IMR-90 (cell line): ENCODE results near the gene JKAMP. TPM values are rescaled to one million over a fixed set of nuclear protein-coding genes. Genes with fewer than 3 reads are reported as not detected.

Source experiments
- ATAC-seq: fragments of 200-7000 bp; cut with Tn5 transposase; 2 replicates; pipeline ENCODE4 v1.9.1; 2020; ENCODE audit warnings: low read depth, mild to moderate bottlenecking, moderate library complexity
- BruUV-seq: library from RNA; stranded (reverse); fragments of 400-500 nt; replicated peaks from 2 replicates; lab custom pipeline; 2021; lab: Mats Ljungman, UMichigan
- CTCF ChIA-PET: fragments of 300-600 bp; formaldehyde crosslinking; extraction: SDS; loops from one replicate; lab custom pipeline; 2021; ENCODE audit warnings: antibody characterized with exemption; lab: Yijun Ruan, JAX
- POLR2A ChIA-PET: fragments of 300-600 bp; sonication (Branson Sonifier 250); formaldehyde crosslinking; loops from one replicate; lab custom pipeline; 2022; ENCODE audit warnings: antibody characterized with exemption; ENCODE audit not compliant: unreplicated experiment; lab: Charles Lee
- DNase-seq: peaks from one replicate; pipeline ENCODE4 v3.0.0; 2013
- H2AFZ ChIP-seq: replicated peaks from 2 replicates; pipeline ENCODE3; 2013; ENCODE audit warnings: low read length, mild to moderate bottlenecking; ENCODE audit not compliant: poor library complexity
- H2AK5ac ChIP-seq: 2 replicates; pipeline ENCODE4 v1.6.1; 2013; ENCODE audit warnings: low read depth, low read length, inconsistent platforms
- H2AK9ac ChIP-seq: replicated peaks from 2 replicates; pipeline ENCODE3; 2013; ENCODE audit warnings: mild to moderate bottlenecking, low read depth, low read length, moderate library complexity; ENCODE audit not compliant: poor library complexity
- H2BK120ac ChIP-seq: 2 replicates; pipeline ENCODE4 v1.6.1; 2013; ENCODE audit warnings: low read depth, low read length, inconsistent platforms
- H2BK15ac ChIP-seq: 3 replicates; pipeline ENCODE4 v1.6.1; 2013; ENCODE audit warnings: low read depth, low read length, inconsistent platforms
- H2BK20ac ChIP-seq: 2 replicates; pipeline ENCODE4 v1.6.1; 2013; ENCODE audit warnings: low read depth, mild to moderate bottlenecking, inconsistent platforms, low read length, moderate library complexity
- H2BK5ac ChIP-seq: 2 replicates; pipeline ENCODE4 v1.6.1; 2013; ENCODE audit warnings: mild to moderate bottlenecking, low read depth, low read length, inconsistent platforms; ENCODE audit not compliant: poor library complexity, severe bottlenecking
- H3K14ac ChIP-seq: replicated peaks from 2 replicates; pipeline ENCODE4 v1.6.1; 2013; ENCODE audit warnings: low read depth, low read length, inconsistent platforms
- H3K18ac ChIP-seq: 2 replicates; pipeline ENCODE4 v1.6.1; 2013; ENCODE audit warnings: low read depth, low read length, control low read depth
- H3K23ac ChIP-seq: 2 replicates; pipeline ENCODE4 v1.6.1; 2013; ENCODE audit warnings: low read depth, low read length, inconsistent platforms
- H3K27ac ChIP-seq: 2 replicates; pipeline ENCODE4 v1.5.1; 2013; ENCODE audit warnings: mild to moderate bottlenecking, control low read depth, low read length; ENCODE audit not compliant: insufficient read depth
- H3K27me3 ChIP-seq: 2 replicates; pipeline ENCODE4 v1.6.1; 2013; ENCODE audit warnings: low read length; ENCODE audit not compliant: control insufficient read depth, insufficient read depth
- H3K36me3 ChIP-seq: 2 replicates; pipeline ENCODE4 v1.6.1; 2013; ENCODE audit warnings: low read length, mixed read lengths; ENCODE audit not compliant: control insufficient read depth, insufficient read depth
- H3K4ac ChIP-seq: 2 replicates; pipeline ENCODE4 v1.6.1; 2013; ENCODE audit warnings: low read depth, low read length, inconsistent platforms
- H3K4me1 ChIP-seq: 2 replicates; pipeline ENCODE4 v1.6.1; 2013; ENCODE audit warnings: low read length, mixed read lengths; ENCODE audit not compliant: control insufficient read depth, insufficient read depth
- H3K4me2 ChIP-seq: 2 replicates; pipeline ENCODE4 v1.6.1; 2013; ENCODE audit warnings: low read depth, mild to moderate bottlenecking, control low read depth, low read length, moderate library complexity
- H3K4me3 ChIP-seq: 2 replicates; pipeline ENCODE4 v1.5.1; 2013; ENCODE audit warnings: low read depth, mild to moderate bottlenecking, control low read depth, low read length, moderate library complexity; ENCODE audit not compliant: insufficient read depth
- H3K56ac ChIP-seq: 2 replicates; pipeline ENCODE4 v1.6.1; 2013; ENCODE audit warnings: low read length, inconsistent platforms; ENCODE audit not compliant: insufficient read depth; ENCODE audit errors: extremely low read depth
- H3K79me1 ChIP-seq, 2 experiments: 2 replicates each; pipeline ENCODE4 v1.6.1; 2013; ENCODE audit warnings: low read length in 2 of 2, inconsistent platforms in 1 of 2, low read depth in 1 of 2
- H3K9ac ChIP-seq: 2 replicates; pipeline ENCODE4 v1.6.1; 2013; ENCODE audit warnings: low read depth, low read length, control low read depth
- H3K9me1 ChIP-seq: 2 replicates; pipeline ENCODE4 v1.6.1; 2013; ENCODE audit warnings: low read length, inconsistent platforms; ENCODE audit not compliant: insufficient read depth
- H3K9me3 ChIP-seq: 2 replicates; pipeline ENCODE4 v1.6.1; 2013; ENCODE audit warnings: low read length; ENCODE audit not compliant: control insufficient read depth, insufficient read depth
- H4K20me1 ChIP-seq: 2 replicates; pipeline ENCODE4 v1.6.1; 2013; ENCODE audit warnings: low read length, inconsistent platforms; ENCODE audit not compliant: insufficient read depth
- H4K5ac ChIP-seq: 2 replicates; pipeline ENCODE4 v1.6.1; 2013; ENCODE audit warnings: mild to moderate bottlenecking, low read depth, low read length, control low read depth
- H4K8ac ChIP-seq, 2 experiments: 2 replicates each; pipeline ENCODE4 v1.6.1; 2013; ENCODE audit warnings: low read depth in 2 of 2, low read length in 2 of 2, control low read depth in 1 of 2, inconsistent platforms in 1 of 2
- H4K91ac ChIP-seq: 2 replicates; pipeline ENCODE4 v1.6.1; 2013; ENCODE audit warnings: low read depth, low read length, inconsistent platforms; ENCODE audit not compliant: insufficient read depth
- BHLHE40 ChIP-seq: fragments of 150-350 bp; IDR thresholded peaks from 2 replicates; pipeline ENCODE4 v1.6.1; 2016; ENCODE audit warnings: mild to moderate bottlenecking, low read depth, low read length
- CEBPB ChIP-seq: IDR thresholded peaks from 2 replicates; pipeline ENCODE4 v1.6.1; 2012; ENCODE audit warnings: low read depth, low read length, improper control_type of control experiment
- CHD1 ChIP-seq: IDR thresholded peaks from 2 replicates; pipeline ENCODE4 v1.6.1; 2012; ENCODE audit warnings: low read depth, low read length, improper control_type of control experiment
- CTCF ChIP-seq: conservative IDR thresholded peaks from 2 replicates; pipeline ENCODE4 v1.5.1; 2012; ENCODE audit warnings: mild to moderate bottlenecking, low read depth, low read length, improper control_type of control experiment
- ELK1 ChIP-seq: fragments of 150-350 bp; IDR thresholded peaks from 2 replicates; pipeline ENCODE4 v1.6.1; 2016; ENCODE audit warnings: low read depth, mild to moderate bottlenecking, low read length, moderate library complexity, borderline replicate concordance
- FOS ChIP-seq: fragments of 150-350 bp; IDR thresholded peaks from 2 replicates; pipeline ENCODE4 v1.6.1; 2016; ENCODE audit warnings: low read depth, low read length
- MAFK ChIP-seq: IDR thresholded peaks from 2 replicates; pipeline ENCODE4 v1.6.1; 2012; ENCODE audit warnings: low read depth, low read length, improper control_type of control experiment
- MAZ ChIP-seq: IDR thresholded peaks from 2 replicates; pipeline ENCODE4 v1.6.1; 2012; ENCODE audit warnings: low read depth, mild to moderate bottlenecking, low read length, improper control_type of control experiment, moderate library complexity, borderline replicate concordance
- MXI1 ChIP-seq: IDR thresholded peaks from 2 replicates; pipeline ENCODE4 v1.6.1; 2012; ENCODE audit warnings: low read depth, mild to moderate bottlenecking, low read length, moderate library complexity, borderline replicate concordance
- NFE2L2 ChIP-seq: fragments of 150-350 bp; IDR thresholded peaks from 2 replicates; pipeline ENCODE4 v1.6.1; 2016; ENCODE audit warnings: low read depth, mild to moderate bottlenecking, low read length
- POLR2A ChIP-seq: IDR thresholded peaks from 2 replicates; pipeline ENCODE4 v1.6.1; 2012; ENCODE audit warnings: mild to moderate bottlenecking, low read depth, low read length
- RAD21 ChIP-seq: IDR thresholded peaks from 2 replicates; pipeline ENCODE4 v1.6.1; 2012; ENCODE audit warnings: low read length, improper control_type of control experiment
- RCOR1 ChIP-seq: IDR thresholded peaks from 2 replicates; pipeline ENCODE4 v1.6.1; 2012; ENCODE audit warnings: mild to moderate bottlenecking, low read length, improper control_type of control experiment; ENCODE audit not compliant: insufficient replicate concordance
- RFX5 ChIP-seq: IDR thresholded peaks from 2 replicates; pipeline ENCODE4 v1.8.0; 2012; ENCODE audit warnings: low read depth, mild to moderate bottlenecking, low read length, moderate library complexity
- SMC3 ChIP-seq: fragments of 150-350 bp; IDR thresholded peaks from 2 replicates; pipeline ENCODE4 v1.6.1; 2016; ENCODE audit warnings: low read depth, mild to moderate bottlenecking, antibody characterized with exemption, low read length, moderate library complexity
- USF2 ChIP-seq: fragments of 150-350 bp; IDR thresholded peaks from 2 replicates; pipeline ENCODE4 v1.6.1; 2017; ENCODE audit warnings: mild to moderate bottlenecking, antibody characterized with exemption, low read length, low read depth
- WGBS, 2 experiments: methylation state at CpG; one replicate each; pipeline versions ENCODE4 v1.1.5 to v1.1.7; 2013; ENCODE audit warnings: missing lambda C conversion rate in 2 of 2; ENCODE audit not compliant: insufficient read length in 1 of 2; ENCODE audit errors: extremely low coverage in 2 of 2; 5-methylcytosine and 5-hydroxymethylcytosine counted together
- dilution Hi-C: fragments of 300-500 bp; cut with HindIII; formaldehyde crosslinking; loops from one replicate; pipeline ENCODE4 v1.14.3; 2018; ENCODE audit warnings: low sequenced_read_pairs; ENCODE audit not compliant: unreplicated experiment
- in situ Hi-C: fragments of 300-500 bp; cut with MboI; formaldehyde crosslinking; loops from 3 replicates; pipeline ENCODE4 v1.14.3; 2019; ENCODE audit warnings: low sequenced_read_pairs, inconsistent platforms, mixed read lengths
- intact Hi-C: fragments of 100-400 bp; cut with micrococcal nuclease; formaldehyde crosslinking; loops from 2 replicates; pipeline ENCODE4 v1.10.0; 2022
- polyA plus RNA-seq, 3 experiments: library from polyadenylated mRNA; depleted of rRNA; stranded (reverse); fragments of >200 nt; gene quantifications; 2 replicates each; pipeline ENCODE4 v1.2.3, GENCODE V29; 2012; ENCODE audit warnings: low replicate concordance in 1 of 3
- total RNA-seq: library from RNA; depleted of rRNA; stranded (reverse); fragments of >200 nt; gene quantifications from 2 replicates; pipeline ENCODE4 v1.2.3, GENCODE V29; 2012

JKAMP gene
- total and polyA plus RNA-seq, 2 of the 4 experiments (the other 2 are of a cell fraction) = 62.2 to 101 TPM

- Histone ChIP-seq H2BK15ac (no peak overlapping the region), H3K4ac (no peak overlapping the region), H2BK20ac (no peak overlapping the region), H3K56ac (no peak overlapping the region), H3K14ac (no peak overlapping the region), H3K18ac (no peak overlapping the region), H4K20me1 (peaks cover 6% of the 10 kb centered on the region; the same call in 1 of the 2 replicates), H2BK120ac (no peak overlapping the region), H3K4me1 (peaks cover 8% of the 10 kb centered on the region), H4K91ac (no peak overlapping the region), H3K79me1 (peaks cover 10 to 12% of the 10 kb centered on the region in 2 experiments; a peak in 3 of 4 replicates), H2AFZ (no peak overlapping the region), H3K4me2 (no peak overlapping the region), H3K27ac (no peak overlapping the region), H3K23ac (no peak overlapping the region), H3K4me3 (no peak overlapping the region), H3K36me3 (peaks cover 24% of the 10 kb centered on the region), H4K5ac (no peak overlapping the region), H3K9ac (no peak overlapping the region), H3K9me1 (peaks cover 4% of the 10 kb centered on the region; the same call in 1 of the 2 replicates), H3K9me3 (no peaks in the 10 kb centered on the region; the same call in 1 of the 2 replicates), H3K27me3 (no peaks in the 10 kb centered on the region), H4K8ac (no peak overlapping the region), H2AK5ac (no peak overlapping the region), H2BK5ac (no peak overlapping the region), H2AK9ac (no peak overlapping the region)
- dilution Hi-C loops = no loop called here
- ATAC-seq = no peak
- ChIA-PET POLR2A (no interaction called here), CTCF (no interaction called here)
- intact Hi-C loops = no loop called here
- no peak for DNase-seq
- no CpG with 5 or more reads among the region's 2 CpGs for WGBS, 2 experiments
- in situ Hi-C loops = loop anchor here (25.0 kb wide), 2 partner anchors 821 to 971 kb away; partner anchors contain the start of gene DACT1
- no TSS peak for BruUV-seq
- TF ChIP-seq SMC3 (no peak), CEBPB (no peak), RCOR1 (no peak), BHLHE40 (no peak), NFE2L2 (no peak), RFX5 (no peak), MAFK (no peak), ELK1 (no peak), CTCF (no peak), MAZ (no peak), USF2 (no peak), RAD21 (no peak), POLR2A (no peak), FOS (no peak), MXI1 (no peak), CHD1 (no peak)
These were observed 25.8 kb upstream of the JKAMP start for GRCh38 chr14:59458486-59458885.
